Activated CD8-positive, alpha-beta memory T cell treated with anti-CD3 and anti-CD28 coated beads for 48 hours (primary cell): ENCODE data around the gene SHKBP1.
"Not testable (repeated sequence)": the region's sequence is repeated elsewhere in the genome, so short reads cannot be mapped to it uniquely, and the experiment has no call there.

Experiments
- DNase-seq, 3 experiments: peaks; one replicate each; pipeline ENCODE4 v3.0.0-alpha.2; 2020; ENCODE audit warnings: low read depth in 2 of 3, low spot score in 2 of 3

The SHKBP1 gene

DNA sequence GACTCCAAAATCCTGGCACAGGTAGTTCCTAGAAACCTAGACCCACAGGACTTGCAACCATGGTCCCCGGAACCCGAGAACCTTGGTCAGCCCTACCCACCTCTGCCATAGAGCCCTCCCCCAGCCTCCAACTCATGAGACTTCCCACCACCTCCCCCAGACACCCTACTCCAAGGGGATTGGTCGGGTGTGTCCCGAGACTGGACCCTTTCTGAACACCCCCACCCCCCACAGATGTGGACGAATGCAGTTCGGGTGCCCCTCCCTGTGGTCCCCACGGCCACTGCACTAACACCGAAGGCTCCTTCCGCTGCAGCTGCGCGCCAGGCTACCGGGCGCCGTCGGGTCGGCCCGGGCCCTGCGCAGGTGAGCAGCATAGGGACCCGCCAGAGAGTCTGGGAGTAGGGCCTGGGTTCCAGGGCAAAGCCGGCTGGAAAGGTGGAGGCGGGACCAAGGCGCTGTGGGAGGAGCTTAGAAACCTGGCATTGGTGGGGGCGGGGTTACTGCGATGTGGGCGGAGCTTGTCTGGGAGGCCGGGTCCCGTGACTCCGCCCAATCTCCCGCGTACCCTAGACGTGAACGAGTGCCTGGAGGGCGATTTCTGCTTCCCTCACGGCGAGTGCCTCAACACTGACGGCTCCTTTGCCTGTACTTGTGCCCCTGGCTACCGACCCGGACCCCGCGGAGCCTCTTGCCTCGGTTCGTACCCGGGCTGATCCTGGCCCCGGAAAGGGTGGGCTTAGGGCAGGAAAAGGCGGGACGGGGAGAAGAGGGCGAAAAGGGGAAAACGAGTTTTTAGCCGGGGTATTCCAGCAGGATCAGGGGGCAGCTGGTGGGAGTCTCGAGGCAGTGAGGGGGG lies 36.4 kb downstream of the SHKBP1 start:
- DNase-seq, result peak; percentile 56 to 87 (median 80)

DNA sequence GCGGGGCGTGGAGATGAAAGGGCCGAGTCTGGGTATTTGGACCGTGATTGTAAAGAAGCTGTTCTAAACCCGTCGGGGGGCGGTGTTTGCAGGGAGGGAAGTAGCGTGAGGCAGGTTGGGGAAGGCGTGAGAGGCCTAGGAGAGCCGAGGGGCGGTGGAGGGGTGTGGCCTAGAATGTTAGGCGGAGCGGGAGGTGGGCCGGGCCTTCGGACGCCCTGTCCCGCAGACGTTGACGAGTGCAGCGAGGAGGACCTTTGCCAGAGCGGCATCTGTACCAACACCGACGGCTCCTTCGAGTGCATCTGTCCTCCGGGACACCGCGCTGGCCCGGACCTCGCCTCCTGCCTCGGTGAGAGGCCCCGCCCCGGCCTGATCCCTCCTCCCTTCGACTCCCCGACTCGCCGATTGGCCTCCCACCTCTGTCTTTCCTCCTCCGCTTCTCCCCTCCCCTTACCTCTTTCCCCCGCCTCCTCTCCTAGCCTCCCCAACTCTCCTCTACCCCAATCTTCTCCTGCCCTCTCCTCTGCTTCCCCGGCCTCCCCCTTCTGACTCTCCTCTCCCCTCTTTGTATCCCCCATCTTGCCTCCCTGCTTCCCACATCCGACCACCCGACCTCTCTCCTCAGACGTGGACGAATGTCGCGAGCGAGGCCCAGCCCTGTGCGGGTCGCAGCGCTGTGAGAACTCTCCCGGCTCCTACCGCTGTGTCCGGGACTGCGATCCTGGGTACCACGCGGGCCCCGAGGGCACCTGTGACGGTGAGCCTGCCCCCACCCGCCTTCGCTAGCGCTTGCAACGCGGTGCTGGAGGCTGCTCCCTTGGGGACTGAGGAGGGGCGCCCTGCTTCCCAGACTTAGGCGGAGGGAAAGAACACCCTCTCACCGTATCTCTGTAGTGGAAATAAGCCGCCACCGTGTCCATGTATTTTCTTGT lies 37.3 kb downstream of the SHKBP1 start:
- DNase-seq, result peak; percentile 63 to 73 (median 71)

DNA sequence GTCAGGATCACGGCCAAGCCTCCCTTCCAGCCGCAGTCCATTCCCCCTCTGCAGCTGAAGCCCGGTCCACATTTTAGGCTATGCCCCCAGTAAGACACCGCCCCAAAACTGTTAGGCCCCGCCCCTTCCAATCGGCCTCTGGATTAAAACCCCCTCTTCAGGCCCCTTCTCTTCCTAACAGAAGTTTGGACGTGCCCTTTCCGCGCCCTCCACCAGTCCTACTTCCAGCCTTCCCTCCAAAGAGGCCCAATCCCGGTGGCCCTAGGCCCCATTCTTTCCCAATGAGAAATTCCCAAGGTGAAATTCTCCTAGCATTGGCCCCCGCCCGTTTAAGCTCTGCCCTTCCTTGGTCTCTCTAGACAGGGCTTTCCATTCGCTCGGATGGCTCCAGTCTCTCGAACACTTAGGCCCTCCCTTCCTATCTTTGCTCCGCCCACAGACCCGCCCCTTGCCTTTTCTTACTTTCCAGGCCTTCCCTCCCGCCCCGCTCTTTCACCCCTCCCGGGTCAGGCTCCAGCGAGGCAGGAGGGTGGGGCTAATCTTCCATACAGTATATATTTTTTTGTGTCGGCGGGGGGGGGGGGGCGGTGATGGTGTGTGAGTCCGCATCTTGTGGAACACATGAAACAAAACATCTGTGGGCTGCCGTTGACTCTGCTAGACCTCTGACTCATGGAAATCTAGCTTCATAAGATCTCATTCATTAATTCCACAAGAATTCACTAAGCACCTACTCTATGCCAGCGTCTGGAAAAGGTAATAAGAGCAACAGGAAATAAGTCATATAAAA lies 38.1 kb downstream of the SHKBP1 start:
- peak; percentile 81 to 86 (median 85) for DNase-seq

DNA sequence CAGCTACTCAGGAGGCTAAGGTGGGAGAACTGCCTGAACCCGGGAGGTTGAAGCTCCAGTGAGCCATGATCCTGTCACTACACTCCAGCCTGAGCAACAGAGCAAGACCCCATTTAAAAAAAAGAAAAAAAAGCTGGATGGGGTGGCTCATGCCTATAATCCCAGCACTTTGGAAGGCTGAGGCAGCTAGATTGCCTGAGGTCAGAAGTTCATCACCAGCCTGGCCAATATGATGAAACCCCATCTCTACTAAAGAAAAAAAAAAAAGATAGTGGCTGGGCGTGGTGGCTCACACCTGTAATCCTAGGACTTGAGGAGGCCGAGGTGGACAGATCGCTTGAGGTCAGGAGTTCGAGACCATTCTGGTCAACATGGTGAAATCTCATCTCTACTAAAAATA lies 39.5 kb downstream of the SHKBP1 start:
- no peak for DNase-seq

DNA sequence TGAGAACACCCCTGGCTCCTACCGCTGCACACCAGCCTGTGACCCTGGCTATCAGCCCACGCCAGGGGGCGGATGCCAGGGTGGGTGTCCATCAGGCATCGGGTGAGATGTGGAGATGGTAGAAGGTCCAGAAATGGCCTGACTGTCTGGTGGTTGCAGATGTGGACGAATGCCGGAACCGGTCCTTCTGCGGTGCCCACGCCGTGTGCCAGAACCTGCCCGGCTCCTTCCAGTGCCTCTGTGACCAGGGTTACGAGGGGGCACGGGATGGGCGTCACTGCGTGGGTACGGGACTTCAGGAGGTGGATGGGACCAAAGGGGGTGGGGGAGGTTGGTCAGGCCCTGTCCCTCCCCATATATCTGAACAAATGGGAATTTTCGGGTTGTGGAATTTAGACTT lies 40.3 kb downstream of the SHKBP1 start:
- no peak for DNase-seq

DNA sequence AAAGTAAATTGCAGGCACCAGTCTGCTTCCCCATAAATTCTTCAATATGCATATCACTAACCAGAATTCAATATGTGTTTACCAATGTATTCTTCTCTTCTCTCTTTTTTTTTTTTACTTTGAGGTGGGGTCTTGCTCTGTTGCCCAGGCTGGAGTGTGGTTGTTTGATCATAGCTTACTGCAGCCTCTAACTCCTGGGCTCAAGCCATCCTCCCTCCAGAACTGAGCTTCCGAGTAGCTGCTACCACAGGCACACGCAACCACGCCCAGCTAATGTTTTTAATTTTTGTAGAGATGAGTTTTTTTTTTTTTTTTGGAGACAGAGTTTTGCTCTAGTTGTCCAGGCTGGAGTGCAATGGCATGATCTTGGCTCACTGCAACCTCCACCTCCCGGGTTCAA lies 41.3 kb downstream of the SHKBP1 start:
- DNase-seq, result no peak

DNA sequence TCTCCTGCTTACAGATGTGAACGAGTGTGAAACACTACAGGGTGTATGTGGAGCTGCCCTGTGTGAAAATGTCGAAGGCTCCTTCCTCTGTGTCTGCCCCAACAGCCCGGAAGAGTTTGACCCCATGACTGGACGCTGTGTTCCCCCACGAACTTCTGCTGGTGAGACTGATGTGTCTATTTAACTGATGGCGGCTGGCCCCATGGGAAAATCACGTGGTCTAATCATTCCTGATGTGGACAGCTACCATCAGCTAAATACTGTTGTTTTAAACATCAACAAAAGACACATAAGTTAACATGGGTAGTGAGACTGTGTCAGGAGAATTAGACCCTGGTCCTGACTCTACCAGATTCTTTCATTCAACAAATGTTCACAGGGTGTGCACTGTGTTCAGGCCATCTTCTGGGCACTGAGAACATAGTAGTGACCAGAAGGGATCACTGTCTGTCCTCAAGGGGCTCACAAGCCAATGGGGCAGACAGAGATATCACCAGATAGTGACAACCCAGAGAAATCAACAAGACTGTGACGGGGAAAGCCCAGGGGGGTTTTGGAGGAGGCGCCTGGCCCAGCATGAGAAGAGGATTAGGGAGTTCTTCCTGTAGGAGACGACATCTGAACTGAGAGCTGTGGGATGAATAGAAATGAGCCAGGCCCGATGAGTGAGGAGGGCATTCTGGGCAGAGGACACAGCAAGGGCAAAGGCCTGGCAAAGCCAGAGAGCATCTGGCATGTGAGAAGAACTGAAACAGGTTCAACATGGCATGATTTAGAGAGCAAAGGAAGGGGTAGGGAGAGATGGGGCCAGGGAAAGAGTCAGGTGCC lies 42.9 kb downstream of the SHKBP1 start:
- no peak for DNase-seq

DNA sequence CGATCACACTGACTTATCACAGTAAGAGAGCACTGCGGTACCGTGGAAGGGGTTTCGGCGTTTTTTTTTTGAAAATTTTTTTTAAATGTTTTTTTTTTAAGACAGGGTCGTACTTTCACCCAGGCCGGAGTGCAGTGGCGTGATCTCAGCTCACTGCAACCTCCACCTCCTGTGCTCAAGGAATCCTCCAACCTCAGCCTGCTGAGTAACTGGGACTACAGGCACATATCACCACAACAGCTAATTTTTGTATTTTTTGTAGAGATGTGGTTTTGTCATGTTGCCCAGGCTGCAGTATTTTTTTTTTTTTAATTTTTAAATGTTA lies 43.5 kb downstream of the SHKBP1 start:
- DNase-seq, result no peak

DNA sequence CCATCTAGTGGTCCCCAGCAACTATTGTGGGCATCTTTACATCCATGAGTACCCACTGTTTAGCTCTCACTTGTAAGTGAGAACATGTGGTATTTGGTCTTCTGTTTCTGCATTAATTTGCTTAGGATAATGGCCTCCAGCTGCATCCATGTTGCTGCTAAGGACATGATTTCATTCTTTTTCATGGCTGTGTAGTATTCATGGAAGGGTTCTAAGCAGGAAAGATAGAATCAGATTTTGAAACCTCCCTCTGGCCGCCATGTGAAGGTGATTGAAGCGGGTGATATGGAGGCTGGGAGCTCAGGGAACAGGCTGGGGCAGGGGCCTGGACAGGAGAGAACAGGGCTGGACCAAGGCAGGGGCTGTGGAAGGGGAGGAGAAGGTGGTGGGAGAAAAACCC lies 44.6 kb downstream of the SHKBP1 start:
- no peak for DNase-seq

DNA sequence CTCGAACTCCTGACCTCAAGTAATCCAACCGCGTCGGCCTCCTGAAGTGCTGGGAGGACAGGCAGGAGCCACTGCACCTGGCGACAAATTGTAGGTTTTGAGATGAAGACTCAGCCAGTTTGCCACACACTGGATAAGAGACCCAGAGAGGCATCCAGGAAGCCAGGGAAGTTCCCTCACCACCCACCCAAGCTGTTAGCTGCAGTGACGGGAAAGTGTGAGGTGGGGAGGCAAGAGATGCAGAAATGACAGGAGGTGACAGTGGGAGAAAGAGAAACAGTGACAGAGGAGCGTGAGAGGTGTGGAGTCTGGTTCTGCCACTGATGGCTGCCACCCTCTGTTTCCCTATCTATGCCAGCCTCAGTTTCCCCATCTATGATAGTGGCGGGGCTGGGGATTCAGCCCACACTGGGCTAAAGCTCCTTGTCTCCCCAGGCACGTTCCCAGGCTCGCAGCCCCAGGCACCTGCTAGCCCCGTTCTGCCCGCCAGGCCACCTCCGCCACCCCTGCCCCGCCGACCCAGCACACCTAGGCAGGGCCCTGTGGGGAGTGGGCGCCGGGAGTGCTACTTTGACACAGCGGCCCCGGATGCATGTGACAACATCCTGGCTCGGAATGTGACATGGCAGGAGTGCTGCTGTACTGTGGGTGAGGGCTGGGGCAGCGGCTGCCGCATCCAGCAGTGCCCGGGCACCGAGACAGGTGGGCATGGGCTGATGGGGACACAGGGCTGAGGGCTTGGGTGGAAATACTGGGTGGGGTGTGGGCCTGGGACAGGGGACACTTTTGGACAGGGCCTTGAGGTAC lies 45.5 kb downstream of the SHKBP1 start:
- DNase-seq, result no peak

DNA sequence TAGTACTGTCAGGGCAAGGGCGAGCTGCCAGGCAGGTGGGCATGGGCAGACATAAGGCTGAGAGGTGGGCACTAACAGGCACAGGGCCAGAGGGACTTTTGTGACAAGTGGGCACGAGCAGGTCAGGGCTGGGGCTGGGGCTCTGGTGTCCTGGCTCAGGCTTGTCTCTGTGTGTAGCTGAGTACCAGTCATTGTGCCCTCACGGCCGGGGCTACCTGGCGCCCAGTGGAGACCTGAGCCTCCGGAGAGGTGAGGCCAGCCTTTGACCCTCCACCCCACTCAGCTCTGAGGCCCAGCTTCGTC lies 46.1 kb downstream of the SHKBP1 start:
- DNase-seq, result no peak

DNA sequence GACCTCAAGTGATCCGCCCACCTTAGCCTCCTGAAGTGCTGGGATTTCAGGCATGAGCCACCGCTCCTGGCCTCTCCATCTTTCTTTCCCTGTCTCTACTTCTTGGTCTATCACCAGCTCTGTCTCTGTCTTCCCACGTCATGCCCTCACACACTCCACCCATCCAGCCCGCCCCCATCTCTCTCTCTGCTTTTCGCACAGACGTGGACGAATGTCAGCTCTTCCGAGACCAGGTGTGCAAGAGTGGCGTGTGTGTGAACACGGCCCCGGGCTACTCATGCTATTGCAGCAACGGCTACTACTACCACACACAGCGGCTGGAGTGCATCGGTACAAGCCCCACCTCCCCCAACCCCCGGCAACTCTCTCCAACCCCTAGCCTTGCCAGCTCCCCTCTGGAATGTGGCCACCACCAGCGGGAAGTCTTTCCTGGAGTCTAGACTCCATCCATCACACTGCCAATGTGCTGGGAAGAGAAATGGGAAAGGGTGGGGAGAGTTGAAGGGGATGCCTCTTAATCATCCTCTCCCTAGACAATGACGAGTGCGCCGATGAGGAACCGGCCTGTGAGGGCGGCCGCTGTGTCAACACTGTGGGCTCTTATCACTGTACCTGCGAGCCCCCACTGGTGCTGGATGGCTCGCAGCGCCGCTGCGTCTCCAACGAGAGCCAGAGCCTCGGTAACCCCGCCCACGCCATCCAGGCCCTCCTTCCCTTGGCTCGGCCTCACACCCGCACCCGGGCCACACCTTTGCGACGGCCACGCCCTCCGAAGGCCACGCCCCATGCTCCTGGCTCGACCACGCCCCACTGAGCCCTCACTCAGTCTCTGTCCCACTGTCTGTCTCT lies 47.0 kb downstream of the SHKBP1 start:
- no peak for DNase-seq

DNA sequence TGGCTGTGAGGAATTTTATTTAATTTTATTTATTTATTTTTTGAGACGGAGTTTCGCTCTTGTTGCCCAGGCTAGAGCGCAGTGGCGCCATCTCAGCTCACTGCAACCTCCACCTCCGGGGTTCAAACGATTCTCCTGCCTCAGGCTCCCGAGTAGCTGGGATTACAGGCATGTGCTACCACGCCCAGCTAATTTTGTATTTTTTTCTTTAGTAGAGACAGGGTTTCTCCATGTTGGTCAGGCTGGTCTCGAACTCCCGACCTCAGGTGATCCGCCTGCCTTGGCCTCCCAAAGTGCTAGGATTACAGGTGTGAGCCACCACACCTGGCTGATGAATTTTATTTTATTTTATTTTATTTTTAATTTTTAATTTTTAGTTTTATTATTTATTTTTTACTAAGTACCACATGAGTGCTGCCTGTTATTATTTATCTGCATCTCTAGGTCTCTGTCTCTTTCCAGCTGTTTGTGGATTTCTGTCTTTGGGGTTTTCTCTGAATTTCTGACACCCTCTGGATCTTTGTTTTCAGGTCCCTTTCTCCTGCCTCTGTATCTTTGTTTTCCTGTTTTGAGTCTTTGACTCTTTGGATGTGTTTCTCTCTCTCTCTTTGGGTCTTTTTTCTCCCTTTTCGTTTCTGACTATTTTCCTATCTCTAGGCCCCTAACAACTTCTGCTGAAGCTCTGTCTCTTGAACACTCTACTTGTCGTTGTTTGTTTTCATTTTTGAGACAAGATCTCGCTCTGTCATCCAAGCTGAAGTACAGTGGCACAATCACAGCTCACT lies 47.9 kb downstream of the SHKBP1 start:
- not testable (repeated sequence) for DNase-seq

DNA sequence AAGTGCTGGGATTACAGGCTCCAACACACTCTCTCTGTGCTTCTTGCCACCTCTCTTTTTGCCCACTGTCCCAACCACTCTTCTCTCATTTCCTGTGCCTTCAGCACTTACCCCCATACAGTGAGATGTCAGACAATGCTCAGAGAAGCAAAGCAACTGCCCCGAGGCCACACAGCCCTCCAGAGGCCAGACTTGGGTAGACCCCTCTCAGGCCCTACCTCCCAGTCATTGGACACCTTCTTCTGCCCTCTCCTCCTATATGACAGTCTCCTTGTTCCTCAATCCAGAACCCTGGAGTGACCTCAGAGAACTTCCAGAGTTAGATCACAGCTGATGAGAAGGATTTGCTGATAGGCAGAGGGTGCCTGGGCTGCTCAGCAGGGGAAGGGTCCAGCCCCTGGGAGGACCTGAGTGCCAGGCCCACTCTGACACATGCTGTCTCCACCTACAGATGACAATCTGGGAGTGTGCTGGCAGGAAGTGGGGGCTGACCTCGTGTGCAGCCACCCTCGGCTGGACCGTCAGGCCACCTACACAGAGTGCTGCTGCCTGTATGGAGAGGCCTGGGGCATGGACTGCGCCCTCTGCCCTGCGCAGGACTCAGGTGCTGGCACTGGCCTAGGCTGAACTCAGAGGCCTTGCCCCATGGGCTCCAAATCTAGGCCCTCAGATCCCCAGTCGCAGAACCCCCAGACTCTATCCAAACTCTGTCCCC lies 48.9 kb downstream of the SHKBP1 start:
- no peak for DNase-seq

DNA sequence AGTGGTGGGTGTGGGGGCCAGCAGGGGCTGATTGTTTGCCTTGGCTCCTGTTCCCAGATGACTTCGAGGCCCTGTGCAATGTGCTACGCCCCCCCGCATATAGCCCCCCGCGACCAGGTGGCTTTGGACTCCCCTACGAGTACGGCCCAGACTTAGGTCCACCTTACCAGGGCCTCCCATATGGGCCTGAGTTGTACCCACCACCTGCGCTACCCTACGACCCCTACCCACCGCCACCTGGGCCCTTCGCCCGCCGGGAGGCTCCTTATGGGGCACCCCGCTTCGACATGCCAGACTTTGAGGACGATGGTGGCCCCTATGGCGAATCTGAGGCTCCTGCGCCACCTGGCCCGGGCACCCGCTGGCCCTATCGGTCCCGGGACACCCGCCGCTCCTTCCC lies 50.2 kb downstream of the SHKBP1 start:
- DNase-seq, result no peak

DNA sequence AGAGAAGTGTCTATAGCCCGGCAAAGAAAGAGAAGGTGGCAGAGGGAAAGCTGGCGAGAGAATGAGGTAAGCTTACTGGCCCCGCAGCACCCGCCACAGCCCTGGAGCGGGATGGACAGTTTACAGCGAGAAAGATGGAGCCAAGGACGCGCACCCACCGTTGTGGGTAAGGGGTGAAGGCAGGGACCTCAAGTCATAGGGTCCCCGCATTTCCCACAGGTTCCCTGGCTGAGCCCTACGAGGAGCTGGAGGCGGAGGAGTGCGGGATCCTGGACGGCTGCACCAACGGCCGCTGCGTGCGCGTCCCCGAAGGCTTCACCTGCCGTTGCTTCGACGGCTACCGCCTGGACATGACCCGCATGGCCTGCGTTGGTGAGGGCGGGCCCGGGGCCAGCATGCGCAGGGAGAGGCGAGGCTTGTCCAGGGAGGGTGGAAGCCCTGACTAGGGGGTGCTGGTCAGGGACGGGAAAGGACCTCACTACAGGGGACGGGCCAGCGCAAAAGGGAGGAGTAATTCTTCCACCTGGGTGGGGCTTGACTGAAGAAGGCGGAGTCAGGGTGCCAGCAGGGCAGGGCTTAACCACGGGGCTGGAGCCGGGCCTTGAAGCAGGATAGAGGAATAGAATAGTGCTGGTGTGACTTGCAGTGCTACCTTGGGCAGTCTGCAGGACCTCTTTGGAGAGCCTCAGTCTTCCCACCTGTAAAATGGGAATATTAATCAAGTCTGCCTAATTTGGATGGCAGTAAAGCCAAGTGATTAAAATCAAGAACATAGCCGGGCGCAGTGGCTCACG lies 51.0 kb downstream of the SHKBP1 start:
- DNase-seq, result no peak

DNA sequence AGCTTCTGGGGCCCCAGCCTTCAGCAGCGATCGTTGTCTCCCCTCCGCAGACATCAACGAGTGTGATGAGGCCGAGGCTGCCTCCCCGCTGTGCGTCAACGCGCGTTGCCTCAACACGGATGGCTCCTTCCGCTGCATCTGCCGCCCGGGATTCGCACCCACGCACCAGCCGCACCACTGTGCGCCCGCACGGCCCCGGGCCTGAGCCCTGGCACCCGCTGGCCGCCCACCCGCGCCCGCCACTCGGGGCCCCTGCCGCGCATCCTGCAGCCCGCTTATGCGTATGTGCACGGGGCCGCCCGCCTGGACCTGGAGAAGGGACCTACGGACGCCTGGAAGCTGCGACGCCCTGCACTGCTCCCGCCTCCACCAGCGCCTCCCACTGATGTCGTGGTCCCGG lies 52.7 kb downstream of the SHKBP1 start:
- DNase-seq, result no peak
